ENCODE data around the gene ACBD7. TPM values are rescaled to one million over a fixed set of nuclear protein-coding genes. Genes with fewer than 3 reads are reported as not detected.

Gene ACBD7
- total RNA-seq, 4 donors from 2014 or later = 0.70 to 1.1 TPM; not detected in 2

DNA sequence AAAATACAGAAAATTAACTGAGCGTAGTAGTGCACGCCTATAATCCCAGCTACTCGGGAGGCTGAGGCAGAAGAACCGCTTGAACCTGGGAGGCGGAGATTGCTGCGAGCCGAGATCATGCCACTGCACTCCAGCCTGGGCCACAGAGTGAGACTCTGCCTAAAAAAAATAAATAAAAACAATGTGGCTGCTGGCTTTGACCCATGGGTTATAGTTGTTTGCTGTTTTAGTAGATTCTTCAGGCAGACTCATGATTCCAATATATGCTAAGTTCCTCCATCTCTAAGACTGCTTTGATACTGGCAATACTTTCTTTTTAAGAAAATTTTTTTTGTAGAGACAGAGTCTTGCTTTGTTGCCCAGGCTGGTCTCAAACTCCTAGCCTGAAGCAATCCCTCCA lies 36.5 kb downstream of the ACBD7 start:
- TF ChIP-seq POLR2A (IDR thresholded peaks at IDR 0.05) = no peak
- TF ChIP-seq, protein P1, sequence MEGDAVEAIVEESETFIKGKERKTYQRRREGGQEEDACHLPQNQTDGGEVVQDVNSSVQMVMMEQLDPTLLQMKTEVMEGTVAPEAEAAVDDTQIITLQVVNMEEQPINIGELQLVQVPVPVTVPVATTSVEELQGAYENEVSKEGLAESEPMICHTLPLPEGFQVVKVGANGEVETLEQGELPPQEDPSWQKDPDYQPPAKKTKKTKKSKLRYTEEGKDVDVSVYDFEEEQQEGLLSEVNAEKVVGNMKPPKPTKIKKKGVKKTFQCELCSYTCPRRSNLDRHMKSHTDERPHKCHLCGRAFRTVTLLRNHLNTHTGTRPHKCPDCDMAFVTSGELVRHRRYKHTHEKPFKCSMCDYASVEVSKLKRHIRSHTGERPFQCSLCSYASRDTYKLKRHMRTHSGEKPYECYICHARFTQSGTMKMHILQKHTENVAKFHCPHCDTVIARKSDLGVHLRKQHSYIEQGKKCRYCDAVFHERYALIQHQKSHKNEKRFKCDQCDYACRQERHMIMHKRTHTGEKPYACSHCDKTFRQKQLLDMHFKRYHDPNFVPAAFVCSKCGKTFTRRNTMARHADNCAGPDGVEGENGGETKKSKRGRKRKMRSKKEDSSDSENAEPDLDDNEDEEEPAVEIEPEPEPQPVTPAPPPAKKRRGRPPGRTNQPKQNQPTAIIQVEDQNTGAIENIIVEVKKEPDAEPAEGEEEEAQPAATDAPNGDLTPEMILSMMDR (IDR thresholded peaks at IDR 0.05) = no peak
- Histone ChIP-seq H3K27me3 (no peaks in the 10 kb centered on the region), H3K36me3 (no peaks in the 10 kb centered on the region), H3K4me3 (no peak overlapping the region), H3K4me1 (no peaks in the 10 kb centered on the region), H3K9me3 (no peaks in the 10 kb centered on the region), H3K27ac (no peak overlapping the region)
- no peak for DNase-seq

DNA sequence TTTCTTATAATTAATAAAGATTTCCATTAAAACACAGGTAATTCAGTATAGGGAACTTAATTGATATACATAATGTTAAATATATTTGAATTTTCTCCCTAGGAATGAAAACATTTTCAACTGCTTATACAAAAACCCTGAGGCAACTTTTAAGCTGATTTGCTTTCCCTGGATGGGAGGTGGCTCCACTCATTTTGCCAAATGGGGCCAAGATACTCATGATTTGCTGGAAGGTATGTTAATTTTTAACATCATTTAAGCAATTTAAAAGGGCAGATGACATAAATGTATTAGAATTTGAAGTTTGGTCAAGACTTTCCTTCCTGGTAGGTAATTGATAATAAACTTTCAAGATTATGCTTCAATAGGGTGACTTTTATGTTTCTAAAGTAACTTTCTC lies 39.0 kb downstream of the ACBD7 start:
- Histone ChIP-seq H3K36me3 (no peaks in the 10 kb centered on the region), H3K27ac (no peak overlapping the region), H3K27me3 (no peaks in the 10 kb centered on the region), H3K4me3 (no peak overlapping the region), H3K4me1 (no peaks in the 10 kb centered on the region), H3K9me3 (no peaks in the 10 kb centered on the region)
- TF ChIP-seq, protein P1 (IDR thresholded peaks at IDR 0.05) = no peak
- no peak for TF ChIP-seq POLR2A (IDR thresholded peaks at IDR 0.05)
- no peak for DNase-seq

GRCh38 chr10:15046626-15047025 lies 42.0 kb downstream of the ACBD7 start:
- Histone ChIP-seq H3K4me1 (no peaks in the 10 kb centered on the region), H3K27ac (no peak overlapping the region), H3K9me3 (no peaks in the 10 kb centered on the region), H3K4me3 (no peak overlapping the region), H3K27me3 (no peaks in the 10 kb centered on the region), H3K36me3 (no peaks in the 10 kb centered on the region)
- TF ChIP-seq, protein P1 (IDR thresholded peaks at IDR 0.05) = no peak
- TF ChIP-seq POLR2A (IDR thresholded peaks at IDR 0.05) = no peak
- no peak for DNase-seq

DNA sequence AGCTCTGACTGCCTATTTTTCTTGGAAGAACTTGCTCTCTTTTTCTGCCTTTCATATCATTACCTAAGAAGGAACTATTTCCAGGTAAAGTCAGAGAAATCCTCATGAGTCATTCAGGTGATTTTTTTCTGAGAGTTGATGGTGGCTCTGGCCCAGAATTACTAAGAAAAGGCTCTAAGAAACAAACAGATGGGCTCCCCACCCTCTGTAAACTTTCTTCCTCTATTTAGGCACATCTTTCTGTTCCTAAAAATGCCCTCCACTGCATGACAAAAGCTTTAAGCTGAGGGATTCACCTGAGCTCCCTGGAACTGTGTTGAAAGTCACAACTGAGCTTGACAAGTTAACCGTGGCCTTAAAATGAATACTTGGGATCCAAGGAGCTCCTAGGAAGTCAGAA lies 43.2 kb downstream of the ACBD7 start:
- H3K4me3 ChIP-seq = no peak overlapping the region
- DNase-seq = no peak
- no peak overlapping the region for H3K27ac ChIP-seq
- H3K9me3 ChIP-seq = no peaks in the 10 kb centered on the region
- TF ChIP-seq, protein P1 (IDR thresholded peaks at IDR 0.05) = no peak
- no peak for TF ChIP-seq POLR2A (IDR thresholded peaks at IDR 0.05)
- no peaks in the 10 kb centered on the region for H3K4me1 ChIP-seq
- no peaks in the 10 kb centered on the region for H3K27me3 ChIP-seq
- H3K36me3 ChIP-seq = no peaks in the 10 kb centered on the region

DNA sequence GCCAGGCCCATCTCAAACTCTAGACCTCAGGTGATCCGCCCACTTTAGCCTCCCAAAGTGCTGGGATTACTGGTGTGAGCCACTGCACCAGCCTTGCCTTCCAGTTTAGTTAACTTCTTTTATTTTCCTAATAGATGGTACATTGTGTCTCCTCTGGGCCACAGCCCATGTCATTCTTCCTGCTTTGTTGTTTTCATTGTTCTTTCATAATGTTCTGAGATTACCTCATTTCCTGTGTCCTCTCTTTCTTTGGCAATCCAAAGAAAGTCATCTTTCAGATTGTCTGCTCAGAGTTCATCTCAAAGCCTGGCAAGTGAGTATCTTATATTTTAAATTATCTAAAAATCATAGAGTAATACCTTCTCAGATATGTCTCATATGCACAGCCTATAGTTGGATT lies 44.9 kb downstream of the ACBD7 start, which contains the start of gene OLAH:
TSS of gene OLAH (plus strand) at position 270 of the 400 bp plus-strand sequence. CDS start 3,346 bp downstream, outside the sequence.
- H3K9me3 ChIP-seq = no peaks in the 10 kb centered on the region
- DNase-seq = no peak
- no peak for TF ChIP-seq POLR2A (IDR thresholded peaks at IDR 0.05)
- TF ChIP-seq, protein P1 (IDR thresholded peaks at IDR 0.05) = no peak
- no peak within 1 kb of the TSS for H3K27ac ChIP-seq
- H3K4me3 ChIP-seq = no peak within 1 kb of the TSS
- H3K27me3 ChIP-seq = no peaks in the 10 kb centered on the region
- no peaks in the 10 kb centered on the region for H3K36me3 ChIP-seq
- H3K4me1 ChIP-seq = no peaks in the 10 kb centered on the region

DNA sequence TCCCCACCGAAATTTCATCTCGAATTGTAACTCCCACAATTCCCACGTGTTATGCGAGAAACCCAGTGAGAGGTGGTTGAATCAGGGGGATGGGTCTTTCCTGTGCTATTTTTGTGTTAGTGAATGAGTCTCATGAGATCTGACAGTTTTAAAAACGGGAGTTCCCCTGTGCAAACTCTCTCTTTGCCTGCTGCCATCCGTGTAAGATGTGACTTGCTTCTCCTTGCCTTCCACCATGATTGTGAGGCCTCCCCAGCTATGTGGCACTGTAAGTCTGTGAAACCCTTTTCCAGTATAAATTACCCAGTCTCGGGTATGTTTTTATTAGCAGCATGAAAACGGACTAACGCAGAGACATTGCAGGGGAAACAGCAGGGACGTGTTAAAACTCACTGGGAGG lies 50.2 kb downstream of the ACBD7 start:
- Histone ChIP-seq H3K4me1 (no peaks in the 10 kb centered on the region), H3K27ac (no peak overlapping the region), H3K9me3 (no peaks in the 10 kb centered on the region), H3K36me3 (no peaks in the 10 kb centered on the region), H3K4me3 (no peak overlapping the region), H3K27me3 (no peaks in the 10 kb centered on the region)
- DNase-seq = no peak
- TF ChIP-seq, protein P1 (IDR thresholded peaks at IDR 0.05) = no peak
- no peak for TF ChIP-seq POLR2A (IDR thresholded peaks at IDR 0.05)
